Body of pancreas (tissue), 4 donors: ENCODE measurements around the gene CCDC137. TPM values are rescaled to one million over a fixed set of nuclear protein-coding genes. Genes with fewer than 3 reads are reported as not detected.

Experiments
- ATAC-seq: fragments of 150-250 bp; one replicate; pipeline ENCODE4 v1.9.1; 2016
- DNase-seq, 4 donors: peaks; one replicate each; pipeline ENCODE4 v3.0.0-alpha.2; 2019
- H3K27ac ChIP-seq, 4 donors: fragments of 200-600 bp; sonication (generic); 1 replicate in 3 of 4; 2 replicates in 1 of 4; pipeline versions ENCODE4 v1.5.1 to v1.6.1; 2016 to 2019; ENCODE audit warnings: mild to moderate bottlenecking in 1 of 4, mixed read lengths in 1 of 4, moderate library complexity in 1 of 4
- H3K27me3 ChIP-seq, 2 donors: fragments of 200-600 bp; sonication (generic); one replicate each; pipeline ENCODE4 v1.6.0; 2016; ENCODE audit warnings: mild to moderate bottlenecking in 1 of 2
- H3K36me3 ChIP-seq, 2 donors: fragments of 200-600 bp; sonication (generic); replicated peaks in 1 of 2; 2 replicates each; pipeline ENCODE4 v1.5.1; 2016; ENCODE audit warnings: low read depth in 2 of 2; ENCODE audit not compliant: insufficient read depth in 1 of 2
- H3K4me1 ChIP-seq: fragments of 200-600 bp; sonication (generic); one replicate; pipeline ENCODE4 v1.6.0; 2016
- H3K4me3 ChIP-seq, 2 donors: fragments of 200-600 bp; sonication (generic); 1 replicate in 1 of 2; 2 replicates in 1 of 2; pipeline ENCODE4 v1.5.1; 2016 to 2019
- H3K9me3 ChIP-seq, 3 donors: fragments of 200-600 bp; sonication (generic); 1 replicate in 2 of 3; 2 replicates in 1 of 3; pipeline ENCODE4 v1.5.1; 2016
- POLR2A ChIP-seq, 3 donors: fragments of 450-650 bp; IDR thresholded peaks; one replicate each; pipeline ENCODE4 v1.6.1; 2016; ENCODE audit warnings: antibody characterized with exemption in 3 of 3, mild to moderate bottlenecking in 2 of 3
- WGBS, 2 donors: methylation state at CpG; one replicate each; pipeline ENCODE4 v1.1.5; 2017; 5-methylcytosine and 5-hydroxymethylcytosine counted together
- intact Hi-C: fragments of 100-400 bp; cut with DNase I; formaldehyde crosslinking; loops from one replicate; pipeline ENCODE4 v1.15.1; 2023
- total RNA-seq, 2 donors: library from RNA; depleted of rRNA; stranded (reverse); fragments of >200 nt; gene quantifications; one replicate each; pipeline ENCODE4 v1.1.0, GENCODE V29; 2016
- TF ChIP-seq, protein P1 (sequence below), 7 experiments: fragments of 450-650 bp in 4 of 7; fragments of 200-600 bp in 3 of 7; sonication (generic) in 3 of 7; IDR thresholded peaks; one replicate each; pipeline ENCODE4 v1.5.1; 2016 to 2019; ENCODE audit warnings: antibody characterized with exemption in 7 of 7

The CCDC137 gene
- total RNA-seq, 2 donors from 2014 or later, result 6.2 to 21.4 TPM

DNA sequence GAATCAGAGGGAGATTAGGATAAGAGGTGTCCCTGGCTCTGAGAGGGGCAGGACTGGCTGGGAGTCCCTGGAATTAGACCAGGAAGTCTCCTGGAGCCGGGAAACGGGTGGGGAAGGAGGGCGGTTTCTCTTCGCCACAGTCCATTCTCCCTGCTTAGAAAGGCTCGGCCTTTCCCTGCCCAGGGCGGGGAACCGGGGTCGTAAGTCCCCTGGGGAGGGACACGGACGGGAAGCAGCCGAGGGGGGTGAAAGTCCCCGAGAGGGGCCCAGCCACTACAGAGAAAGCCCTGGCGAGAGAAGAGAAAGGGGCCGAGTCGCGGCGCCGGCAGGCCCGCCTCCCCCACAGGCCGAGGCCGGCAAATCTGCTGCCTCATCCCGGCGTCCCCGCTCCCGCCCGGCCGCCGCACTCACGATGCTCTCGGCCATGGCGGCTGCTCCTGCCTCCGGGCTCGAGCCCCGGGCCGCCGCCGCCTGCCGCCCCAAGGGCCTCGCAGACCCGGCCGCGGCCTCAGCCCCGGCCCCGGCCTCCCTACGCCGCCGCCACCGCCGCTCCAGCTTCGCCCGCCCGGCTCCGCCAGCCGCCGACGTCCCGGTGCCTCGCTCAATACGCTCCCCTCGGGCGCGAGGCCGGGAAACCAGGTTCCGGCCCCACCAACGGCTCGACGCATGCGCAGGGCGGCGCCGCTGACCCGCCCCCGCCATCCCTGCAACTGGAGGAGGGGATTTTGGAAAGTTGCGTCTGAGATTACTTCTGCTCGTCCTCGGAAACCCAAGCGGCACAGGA is 29.8 kb upstream of the CCDC137 start, which contains the start of the genes NPLOC4 and TSPAN10:
NPLOC4 (minus strand) TSS at position 608 of the 784 bp plus-strand sequence; CDS start at position 426, 182 bp downstream.
TSPAN10 (plus strand) TSS at position 692 of the 784 bp plus-strand sequence. CDS start 5,217 bp downstream, outside the sequence.
- 0% methylated on average over 49 to 76 of the region's 77 CpGs for WGBS, 2 donors
- no peaks in the 10 kb centered on the region for H3K27me3 ChIP-seq
- DNase-seq (peak; percentile 86 to 91 (median 90)), ATAC-seq (peak; percentile 96)
- peak within 1 kb of the TSS; percentile 76 to 93 (median 88) for H3K27ac ChIP-seq
- TF ChIP-seq POLR2A (IDR thresholded peaks at IDR 0.05), result peak; percentile 38 to 50 (median 49)
- TF ChIP-seq, protein P1, sequence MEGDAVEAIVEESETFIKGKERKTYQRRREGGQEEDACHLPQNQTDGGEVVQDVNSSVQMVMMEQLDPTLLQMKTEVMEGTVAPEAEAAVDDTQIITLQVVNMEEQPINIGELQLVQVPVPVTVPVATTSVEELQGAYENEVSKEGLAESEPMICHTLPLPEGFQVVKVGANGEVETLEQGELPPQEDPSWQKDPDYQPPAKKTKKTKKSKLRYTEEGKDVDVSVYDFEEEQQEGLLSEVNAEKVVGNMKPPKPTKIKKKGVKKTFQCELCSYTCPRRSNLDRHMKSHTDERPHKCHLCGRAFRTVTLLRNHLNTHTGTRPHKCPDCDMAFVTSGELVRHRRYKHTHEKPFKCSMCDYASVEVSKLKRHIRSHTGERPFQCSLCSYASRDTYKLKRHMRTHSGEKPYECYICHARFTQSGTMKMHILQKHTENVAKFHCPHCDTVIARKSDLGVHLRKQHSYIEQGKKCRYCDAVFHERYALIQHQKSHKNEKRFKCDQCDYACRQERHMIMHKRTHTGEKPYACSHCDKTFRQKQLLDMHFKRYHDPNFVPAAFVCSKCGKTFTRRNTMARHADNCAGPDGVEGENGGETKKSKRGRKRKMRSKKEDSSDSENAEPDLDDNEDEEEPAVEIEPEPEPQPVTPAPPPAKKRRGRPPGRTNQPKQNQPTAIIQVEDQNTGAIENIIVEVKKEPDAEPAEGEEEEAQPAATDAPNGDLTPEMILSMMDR (IDR thresholded peaks at IDR 0.05), result no peak
- H3K9me3 ChIP-seq, result no peaks in the 10 kb centered on the region
- H3K36me3 ChIP-seq, result no peaks in the 10 kb centered on the region
- peaks cover 23% of the 10 kb centered on the region for H3K4me1 ChIP-seq
- intact Hi-C loops, result no loop called here
- H3K4me3 ChIP-seq, result peak within 1 kb of the TSS; percentile 48 to 54

DNA sequence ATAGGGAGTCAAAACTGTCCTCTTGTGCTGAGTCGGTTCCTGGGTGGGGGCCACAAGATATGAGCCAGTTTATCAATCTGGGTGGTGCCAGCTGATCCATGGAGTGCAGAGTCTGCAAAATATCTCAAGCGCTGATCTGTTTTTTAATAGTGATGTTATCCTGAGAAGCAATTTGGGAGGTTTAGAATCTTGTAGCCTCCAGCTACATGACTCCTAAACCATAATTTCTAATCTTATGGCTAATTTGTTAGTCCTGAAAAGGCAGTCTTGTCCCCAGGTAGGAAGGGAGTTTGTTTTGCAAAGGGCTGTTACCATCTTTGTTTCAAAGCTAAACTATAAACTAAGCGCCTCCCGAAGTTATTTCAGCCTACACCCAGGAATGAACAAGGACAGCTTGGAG is 27.9 kb upstream of the CCDC137 start:
- Histone ChIP-seq H3K4me1 (peaks cover 23% of the 10 kb centered on the region), H3K4me3 (no peak overlapping the region), H3K9me3 (no peaks in the 10 kb centered on the region), H3K27me3 (no peaks in the 10 kb centered on the region), H3K27ac (no peak overlapping the region), H3K36me3 (no peaks in the 10 kb centered on the region)
- TF ChIP-seq, protein P1 (IDR thresholded peaks at IDR 0.05), result no peak
- no peak for TF ChIP-seq POLR2A (IDR thresholded peaks at IDR 0.05)
- ATAC-seq (no peak), DNase-seq (no peak)
- 71% methylated on average over 4 of the region's 4 CpGs for WGBS, 2 donors
- intact Hi-C loops, result no loop called here

DNA sequence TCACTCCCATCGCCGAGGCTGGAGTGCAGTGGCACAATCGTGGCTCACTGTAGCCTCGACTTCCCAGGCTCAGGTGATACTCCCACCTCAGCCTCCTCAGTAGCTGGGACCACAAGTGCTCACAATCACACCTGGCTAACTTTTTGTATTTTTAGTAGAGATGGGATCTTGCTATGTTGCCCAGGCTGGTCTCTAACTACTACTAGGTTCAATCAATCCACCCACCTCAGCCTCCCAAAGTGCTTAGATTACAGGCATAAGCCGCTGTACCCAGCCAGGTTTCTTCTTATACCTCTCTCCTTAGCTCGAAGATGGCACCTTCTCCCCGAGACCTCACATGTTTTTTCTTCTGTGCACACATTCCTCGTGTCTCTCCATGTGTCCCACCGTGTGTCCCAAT is 26.5 kb upstream of the CCDC137 start:
- Histone ChIP-seq H3K27ac (no peak overlapping the region), H3K27me3 (no peaks in the 10 kb centered on the region), H3K4me3 (no peak overlapping the region), H3K36me3 (no peaks in the 10 kb centered on the region), H3K9me3 (no peaks in the 10 kb centered on the region), H3K4me1 (peaks cover 12% of the 10 kb centered on the region)
- WGBS, 2 donors, result 80 to 85% methylated on average over 9 of the region's 9 CpGs
- DNase-seq, result no peak
- no peak for ATAC-seq
- intact Hi-C loops, result no loop called here
- TF ChIP-seq, protein P1 (IDR thresholded peaks at IDR 0.05), result no peak
- TF ChIP-seq POLR2A (IDR thresholded peaks at IDR 0.05), result no peak

DNA sequence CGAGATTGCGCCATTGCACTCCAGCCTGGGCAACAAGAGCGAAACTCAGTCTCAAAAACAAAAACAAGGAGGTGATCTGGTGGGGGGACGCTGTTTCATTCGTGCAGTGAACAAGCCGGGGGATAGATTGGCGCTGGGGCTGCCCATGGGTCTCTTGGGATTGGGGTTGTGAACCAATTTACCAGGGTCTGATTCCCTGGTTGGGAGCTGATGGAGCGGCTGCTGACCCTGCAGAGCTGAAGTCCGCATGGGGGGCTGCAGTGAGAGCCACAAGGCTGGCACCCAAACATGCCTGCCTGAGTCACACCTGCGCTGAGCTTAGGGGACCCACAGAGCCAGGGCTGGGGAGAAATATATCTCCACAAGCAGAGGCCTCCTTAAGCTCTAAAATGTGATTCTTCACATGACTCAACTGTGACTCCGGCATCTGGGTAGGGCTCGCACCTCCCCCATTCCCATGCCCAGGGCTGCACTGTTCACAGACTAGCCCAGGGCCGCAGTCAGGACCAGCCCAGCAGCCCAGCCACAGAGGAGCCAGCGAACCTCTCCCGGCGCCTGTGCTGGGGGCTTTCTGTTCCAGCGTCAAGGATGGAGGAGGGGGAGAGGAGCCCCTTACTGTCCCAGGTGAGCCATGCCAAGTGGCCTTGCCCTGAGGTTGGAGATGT is 24.6 kb upstream of the CCDC137 start:
- no peaks in the 10 kb centered on the region for H3K4me1 ChIP-seq
- 87 to 92% methylated on average over 7 to 13 of the region's 17 CpGs for WGBS, 2 donors
- H3K9me3 ChIP-seq, result no peaks in the 10 kb centered on the region
- ATAC-seq (no peak), DNase-seq (no peak)
- TF ChIP-seq, protein P1 (IDR thresholded peaks at IDR 0.05), result no peak
- no peak for TF ChIP-seq POLR2A (IDR thresholded peaks at IDR 0.05)
- intact Hi-C loops, result no loop called here
- H3K4me3 ChIP-seq, result no peak overlapping the region
- no peaks in the 10 kb centered on the region for H3K27me3 ChIP-seq
- H3K36me3 ChIP-seq, result no peaks in the 10 kb centered on the region
- H3K27ac ChIP-seq, result no peak overlapping the region
